B cell (primary cell): ENCODE data around the gene ANAPC13. TPM values are rescaled to one million over a fixed set of nuclear protein-coding genes. Genes with fewer than 3 reads are reported as not detected.

Experiments
- ATAC-seq: fragments of 200-7000 bp; cut with Tn5 transposase; one replicate; pipeline ENCODE4 v1.10.0; 2021; ENCODE audit warnings: low read depth, mild to moderate bottlenecking, moderate number of reproducible peaks, moderate library complexity
- CTCF ChIA-PET: fragments of 350-600 bp; sonication (Branson Sonifier 250); formaldehyde crosslinking; loops from one replicate; lab custom pipeline; 2021; ENCODE audit warnings: antibody characterized with exemption, inconsistent platforms; lab: Charles Lee
- POLR2A ChIA-PET: fragments of 350-600 bp; sonication (Branson Sonifier 250); formaldehyde crosslinking; loops from one replicate; lab custom pipeline; 2021; ENCODE audit warnings: antibody characterized with exemption; lab: Charles Lee
- DNase-seq: peaks from one replicate; pipeline ENCODE4 v3.0.0; 2013
- H2AFZ ChIP-seq: 2 replicates; pipeline ENCODE4 v1.6.1; 2012; ENCODE audit warnings: mild to moderate bottlenecking, low read depth, low read length; ENCODE audit not compliant: insufficient read depth, poor library complexity, severe bottlenecking
- H3K27ac ChIP-seq, 2 donors: 1 replicate in 1 of 2; 2 replicates in 1 of 2; pipeline ENCODE4 v1.5.1; 2012 to 2013; ENCODE audit warnings: low read length in 2 of 2, mild to moderate bottlenecking in 2 of 2, moderate library complexity in 1 of 2
- H3K27me3 ChIP-seq, 4 experiments: fragments of 200-600 bp in 1 of 4; sonication (generic) in 1 of 4; replicated peaks in 1 of 4; 1 replicate in 2 of 4; 2 replicates in 2 of 4; pipeline versions ENCODE4 v1.6.1 to v1.7.0; 2013 to 2016; ENCODE audit warnings: low read length in 3 of 4, mild to moderate bottlenecking in 2 of 4, mixed read lengths in 1 of 4, moderate library complexity in 1 of 4; ENCODE audit not compliant: insufficient read depth in 4 of 4, control insufficient read depth in 3 of 4; ENCODE audit errors: control extremely low read depth in 1 of 4
- H3K36me3 ChIP-seq, 2 experiments: replicated peaks in 1 of 2; 1 replicate in 1 of 2; 2 replicates in 1 of 2; pipeline versions ENCODE4 v1.6.1 to v1.7.1; 2013; ENCODE audit warnings: low read length in 1 of 2; ENCODE audit not compliant: insufficient read depth in 2 of 2, control insufficient read depth in 1 of 2; ENCODE audit errors: control extremely low read depth in 1 of 2, extremely low read depth in 1 of 2
- H3K4me1 ChIP-seq, 2 donors: fragments of 200-600 bp in 1 of 2; sonication (generic) in 1 of 2; 1 replicate in 1 of 2; 2 replicates in 1 of 2; pipeline versions ENCODE4 v1.5.1 to v1.6.1; 2013 to 2017; ENCODE audit warnings: low read length in 2 of 2; ENCODE audit not compliant: control insufficient read depth in 2 of 2, insufficient read depth in 2 of 2
- H3K4me2 ChIP-seq: replicated peaks from 2 replicates; pipeline ENCODE3; 2012; ENCODE audit warnings: mild to moderate bottlenecking, low read depth, low read length; ENCODE audit not compliant: poor library complexity, severe bottlenecking
- H3K4me3 ChIP-seq, 5 experiments: fragments of 200-600 bp in 1 of 5; sonication (generic) in 1 of 5; 1 replicate in 3 of 5; 2 replicates in 2 of 5; pipeline versions ENCODE4 v1.5.1 to v1.7.0; 2011 to 2016; ENCODE audit warnings: low read length in 4 of 5, mild to moderate bottlenecking in 4 of 5, low read depth in 2 of 5, control low read depth in 1 of 5, moderate library complexity in 1 of 5; ENCODE audit not compliant: insufficient read depth in 1 of 5; ENCODE audit errors: control extremely low read depth in 1 of 5, extremely low read depth in 1 of 5
- H3K79me2 ChIP-seq: fragments of 200-600 bp; sonication (generic); one replicate; pipeline ENCODE4 v1.6.0; 2016; ENCODE audit warnings: low read length; ENCODE audit not compliant: control insufficient read depth, insufficient read depth
- H3K9ac ChIP-seq: fragments of 200-600 bp; sonication (generic); 2 replicates; pipeline ENCODE4 v1.6.1; 2017; ENCODE audit warnings: mild to moderate bottlenecking, low read length, moderate library complexity
- H3K9me3 ChIP-seq, 3 donors: one replicate each; pipeline versions ENCODE4 v1.6.1 to v1.7.1; 2013; ENCODE audit warnings: low read length in 2 of 3; ENCODE audit not compliant: control insufficient read depth in 2 of 3, insufficient read depth in 1 of 3; ENCODE audit errors: control extremely low read depth in 1 of 3
- H4K20me1 ChIP-seq: 2 replicates; pipeline ENCODE4 v1.6.0; 2012; ENCODE audit warnings: mild to moderate bottlenecking, low read length; ENCODE audit not compliant: insufficient read depth, control insufficient read depth, poor library complexity, severe bottlenecking
- H3K27ac Mint-ChIP-seq: one replicate; pipeline ENCODE4 v1.8.0; 2021; ENCODE audit warnings: mixed read lengths
- H3K27me3 Mint-ChIP-seq: one replicate; pipeline ENCODE4 v1.8.0; 2021; ENCODE audit warnings: mixed read lengths
- H3K4me1 Mint-ChIP-seq: one replicate; pipeline ENCODE4 v1.8.0; 2021; ENCODE audit warnings: mixed read lengths
- H3K4me3 Mint-ChIP-seq: one replicate; pipeline ENCODE4 v1.8.0; 2021; ENCODE audit warnings: mixed read lengths
- H3K9me3 Mint-ChIP-seq: one replicate; pipeline ENCODE4 v1.8.0; 2022; ENCODE audit warnings: mixed read lengths; ENCODE audit not compliant: insufficient read depth
- EZH2 ChIP-seq: IDR thresholded peaks from 2 replicates; pipeline ENCODE4 v1.6.1; 2012; ENCODE audit warnings: borderline replicate concordance, low read depth, mild to moderate bottlenecking, moderate library complexity, low read length; ENCODE audit not compliant: insufficient read depth, poor library complexity, severe bottlenecking
- WGBS: methylation state at CpG from one replicate; pipeline ENCODE4 v1.1.5; 2013; ENCODE audit warnings: missing lambda C conversion rate; ENCODE audit not compliant: insufficient coverage; 5-methylcytosine and 5-hydroxymethylcytosine counted together
- intact Hi-C: fragments of 100-400 bp; cut with micrococcal nuclease; formaldehyde crosslinking; loops from one replicate; pipeline ENCODE4 v1.10.0; 2022
- polyA plus RNA-seq: library from polyadenylated mRNA; depleted of rRNA; stranded (reverse); fragments of >200 nt; gene quantifications from 2 replicates; pipeline ENCODE4 v1.2.3, GENCODE V29; 2012
- total RNA-seq, 2 donors: library from RNA; stranded (reverse); fragments of 120-200 nt in 1 of 2; gene quantifications; 1 replicate in 1 of 2; 2 replicates in 1 of 2; pipeline versions ENCODE4 v1.2.3 to v1.2.4, GENCODE V29; 2013 to 2022
- TF ChIP-seq, protein P1 (sequence below): fragments of 200-600 bp; IDR thresholded peaks from one replicate; pipeline ENCODE4 v1.8.0; 2022; ENCODE audit warnings: antibody characterized with exemption, mild to moderate bottlenecking

Gene ANAPC13
- total and polyA plus RNA-seq, 2 donors (not counting 1 experiment from before 2014, with no cell fraction given) = 13.0 to 29.3 TPM

DNA sequence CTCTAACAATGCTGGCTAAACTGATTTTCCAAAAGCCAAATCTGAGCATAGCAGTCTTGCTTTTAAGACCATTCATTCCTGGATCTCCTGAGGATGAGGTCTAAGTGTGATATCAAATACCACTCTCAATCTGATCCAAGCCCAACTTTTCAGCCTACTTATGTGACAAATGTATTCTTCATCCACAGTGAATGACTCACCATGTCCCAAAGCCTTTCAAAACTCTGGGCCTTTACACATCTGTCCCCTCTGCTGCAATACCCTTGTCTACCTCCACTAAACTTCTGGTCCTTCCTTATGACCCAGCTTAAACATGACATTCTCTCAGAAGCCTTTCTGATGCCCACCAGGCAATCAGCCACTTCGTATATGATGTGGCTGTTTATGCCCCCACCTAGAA, 4.6 kb downstream of the ANAPC13 start:
- no peak overlapping the region for H3K4me3 ChIP-seq
- DNase-seq (no peak), ATAC-seq (no peak)
- Mint-ChIP-seq H3K9me3 (no peaks in the 10 kb centered on the region), H3K4me1 (peaks cover 23% of the 10 kb centered on the region), H3K27ac (no peak overlapping the region), H3K27me3 (no peaks in the 10 kb centered on the region), H3K4me3 (no peak overlapping the region)
- H3K4me1 ChIP-seq = peaks cover 9 to 24% of the 10 kb centered on the region in 2 donors
- no peak overlapping the region for H3K4me2 ChIP-seq
- CTCF ChIA-PET = interaction anchor here (0.9 to 8.9 kb wide), 6 partner anchors 6 to 284 kb away, joined by 3 to 91 read pairs (median 6); no protein-coding TSS in a partner anchor
- no peak overlapping the region for H2AFZ ChIP-seq
- no peak for TF ChIP-seq EZH2
- peaks cover 10 to 60% of the 10 kb centered on the region in 2 experiments for H3K36me3 ChIP-seq
- H4K20me1 ChIP-seq = no peaks in the 10 kb centered on the region
- no peaks in the 10 kb centered on the region for H3K9me3 ChIP-seq
- H3K79me2 ChIP-seq = peaks cover 14% of the 10 kb centered on the region
- H3K27me3 ChIP-seq = no peaks in the 10 kb centered on the region
- intact Hi-C loops = no loop called here
- no CpG with 5 or more reads among the region's 1 CpG for WGBS
- no peak overlapping the region for H3K27ac ChIP-seq
- H3K9ac ChIP-seq = no peak overlapping the region
- POLR2A ChIA-PET = no interaction called here

DNA sequence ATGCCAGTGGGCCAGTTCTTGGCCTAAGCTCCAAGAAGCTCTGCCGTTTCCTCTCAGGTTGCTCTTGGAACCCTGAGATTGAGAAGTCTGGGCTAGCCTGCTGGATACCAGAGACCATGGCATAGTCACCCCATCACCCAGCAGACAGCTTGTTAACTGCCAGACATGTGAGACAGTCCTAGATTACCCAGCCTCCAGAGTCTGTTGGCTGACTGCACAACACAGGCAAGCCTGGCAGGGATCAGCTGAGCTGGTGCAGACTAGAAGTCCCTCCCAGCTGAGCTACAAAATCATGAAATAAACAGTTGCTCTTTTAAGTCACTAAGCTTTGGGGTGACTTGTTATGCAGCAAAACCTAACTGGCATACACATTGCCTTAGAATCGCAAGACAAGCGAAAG, 5.2 kb downstream of the ANAPC13 start:
- H4K20me1 ChIP-seq = no peaks in the 10 kb centered on the region
- H3K4me3 ChIP-seq = no peak overlapping the region
- no peak for TF ChIP-seq EZH2
- TF ChIP-seq, protein P1, sequence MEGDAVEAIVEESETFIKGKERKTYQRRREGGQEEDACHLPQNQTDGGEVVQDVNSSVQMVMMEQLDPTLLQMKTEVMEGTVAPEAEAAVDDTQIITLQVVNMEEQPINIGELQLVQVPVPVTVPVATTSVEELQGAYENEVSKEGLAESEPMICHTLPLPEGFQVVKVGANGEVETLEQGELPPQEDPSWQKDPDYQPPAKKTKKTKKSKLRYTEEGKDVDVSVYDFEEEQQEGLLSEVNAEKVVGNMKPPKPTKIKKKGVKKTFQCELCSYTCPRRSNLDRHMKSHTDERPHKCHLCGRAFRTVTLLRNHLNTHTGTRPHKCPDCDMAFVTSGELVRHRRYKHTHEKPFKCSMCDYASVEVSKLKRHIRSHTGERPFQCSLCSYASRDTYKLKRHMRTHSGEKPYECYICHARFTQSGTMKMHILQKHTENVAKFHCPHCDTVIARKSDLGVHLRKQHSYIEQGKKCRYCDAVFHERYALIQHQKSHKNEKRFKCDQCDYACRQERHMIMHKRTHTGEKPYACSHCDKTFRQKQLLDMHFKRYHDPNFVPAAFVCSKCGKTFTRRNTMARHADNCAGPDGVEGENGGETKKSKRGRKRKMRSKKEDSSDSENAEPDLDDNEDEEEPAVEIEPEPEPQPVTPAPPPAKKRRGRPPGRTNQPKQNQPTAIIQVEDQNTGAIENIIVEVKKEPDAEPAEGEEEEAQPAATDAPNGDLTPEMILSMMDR = no peak
- WGBS = 100% methylated on average over 3 of the region's 3 CpGs
- H3K4me1 ChIP-seq = peaks cover 9 to 24% of the 10 kb centered on the region in 2 donors
- POLR2A ChIA-PET = no interaction called here
- no peak overlapping the region for H3K9ac ChIP-seq
- no peaks in the 10 kb centered on the region for H3K27me3 ChIP-seq
- intact Hi-C loops = no loop called here
- Mint-ChIP-seq H3K9me3 (no peaks in the 10 kb centered on the region), H3K27me3 (no peaks in the 10 kb centered on the region), H3K4me3 (no peak overlapping the region), H3K4me1 (peaks cover 22% of the 10 kb centered on the region), H3K27ac (no peak overlapping the region)
- H3K36me3 ChIP-seq = peaks cover 12 to 65% of the 10 kb centered on the region in 2 experiments
- CTCF ChIA-PET = interaction anchor here (0.8 to 1.8 kb wide), 8 partner anchors 9 to 283 kb away, joined by 3 to 8 read pairs (median 4); no protein-coding TSS in a partner anchor
- no peak overlapping the region for H3K27ac ChIP-seq
- ATAC-seq (no peak), DNase-seq (no peak)
- H3K9me3 ChIP-seq = no peaks in the 10 kb centered on the region
- H3K79me2 ChIP-seq = peaks cover 13% of the 10 kb centered on the region
- H2AFZ ChIP-seq = no peak overlapping the region
- no peak overlapping the region for H3K4me2 ChIP-seq
